Measurements from ENCODE around the gene KHDC4.

DNA sequence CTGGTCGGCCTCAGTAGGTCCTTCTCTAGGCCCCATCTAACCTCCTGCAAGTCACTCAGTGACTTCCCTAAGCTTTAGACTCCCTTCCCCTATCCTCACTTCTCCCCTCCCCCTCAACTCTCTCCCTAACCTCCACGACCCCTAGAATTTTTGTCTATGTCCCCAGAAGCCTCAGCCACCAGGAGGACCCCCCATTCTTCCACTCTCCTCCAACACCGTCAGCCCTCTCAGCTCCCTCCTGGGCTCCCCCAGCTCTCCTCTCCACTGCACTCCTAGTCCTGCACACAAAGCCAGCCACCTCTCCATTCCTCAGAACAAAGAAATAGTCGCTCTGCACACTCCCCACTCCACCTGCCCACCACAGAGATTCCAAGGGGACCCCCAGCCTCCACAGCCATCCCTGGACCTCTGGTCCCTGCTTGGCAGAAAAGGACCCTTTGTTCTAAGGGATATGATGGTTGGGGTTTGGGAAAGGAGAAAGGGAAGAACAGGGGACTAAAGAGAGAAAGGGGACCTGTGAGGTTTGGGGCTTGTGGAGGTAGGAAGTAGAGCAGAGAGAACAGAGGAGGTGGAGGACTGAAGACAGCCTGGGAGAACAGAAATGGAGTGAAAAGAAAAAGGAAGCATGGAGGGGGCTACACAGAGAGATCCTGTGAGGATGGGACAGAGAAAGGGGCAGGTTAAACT lies 41.3 kb upstream of the KHDC4 start:
- TF ChIP-seq, protein P1, sequence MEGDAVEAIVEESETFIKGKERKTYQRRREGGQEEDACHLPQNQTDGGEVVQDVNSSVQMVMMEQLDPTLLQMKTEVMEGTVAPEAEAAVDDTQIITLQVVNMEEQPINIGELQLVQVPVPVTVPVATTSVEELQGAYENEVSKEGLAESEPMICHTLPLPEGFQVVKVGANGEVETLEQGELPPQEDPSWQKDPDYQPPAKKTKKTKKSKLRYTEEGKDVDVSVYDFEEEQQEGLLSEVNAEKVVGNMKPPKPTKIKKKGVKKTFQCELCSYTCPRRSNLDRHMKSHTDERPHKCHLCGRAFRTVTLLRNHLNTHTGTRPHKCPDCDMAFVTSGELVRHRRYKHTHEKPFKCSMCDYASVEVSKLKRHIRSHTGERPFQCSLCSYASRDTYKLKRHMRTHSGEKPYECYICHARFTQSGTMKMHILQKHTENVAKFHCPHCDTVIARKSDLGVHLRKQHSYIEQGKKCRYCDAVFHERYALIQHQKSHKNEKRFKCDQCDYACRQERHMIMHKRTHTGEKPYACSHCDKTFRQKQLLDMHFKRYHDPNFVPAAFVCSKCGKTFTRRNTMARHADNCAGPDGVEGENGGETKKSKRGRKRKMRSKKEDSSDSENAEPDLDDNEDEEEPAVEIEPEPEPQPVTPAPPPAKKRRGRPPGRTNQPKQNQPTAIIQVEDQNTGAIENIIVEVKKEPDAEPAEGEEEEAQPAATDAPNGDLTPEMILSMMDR (IDR thresholded peaks at IDR 0.05): no peak
- TF ChIP-seq POLR2A (IDR thresholded peaks at IDR 0.05): no peak

Data from uterus (tissue), 2 donors.